ENCODE results near the gene AHDC1. TPM values are rescaled to one million over a fixed set of nuclear protein-coding genes. Genes with fewer than 3 reads are reported as not detected.
A peak's percentile ranks its signal among the peaks of the same experiment; 100 is the strongest.

The AHDC1 gene
- polyA plus RNA-seq, 3 donors from 2014 or later = 1.2 to 6.3 TPM; not detected in 1

- Mint-ChIP-seq H3K9me3 (no peaks in the 10 kb centered on the region), H3K4me3 (no peak overlapping the region), H3K36me3 (peaks cover 0 to 1% (median 0%) of the 10 kb centered on the region in 3 donors), H3K4me1 (peaks cover 18% of the 10 kb centered on the region in 2 donors), H3K27ac (no peak overlapping the region), H3K27me3 (ENCODE audit: low read depth in 3 of 3) (peaks cover 0 to 3% (median 3%) of the 10 kb centered on the region in 3 donors)
- no peak for DNase-seq
These were observed 52.0 kb downstream of the AHDC1 start for GRCh38 chr1:27551953-27552312.

- H3K9me3 Mint-ChIP-seq = no peaks in the 10 kb centered on the region
- H3K36me3 Mint-ChIP-seq = peaks cover 0 to 5% (median 0%) of the 10 kb centered on the region in 3 donors
- H3K27me3 Mint-ChIP-seq (ENCODE audit: low read depth in 3 of 3) = peaks cover 0 to 3% (median 2%) of the 10 kb centered on the region in 3 donors
- H3K4me3 Mint-ChIP-seq = no peak overlapping the region
- H3K27ac Mint-ChIP-seq = no peak overlapping the region
- H3K4me1 Mint-ChIP-seq = peaks cover 13 to 14% of the 10 kb centered on the region in 2 donors
- DNase-seq = no peak
These were observed 52.6 kb downstream of the AHDC1 start for GRCh38 chr1:27551170-27551952.

GRCh38 chr1:27550510-27551169, 53.3 kb downstream of the AHDC1 start:
- Mint-ChIP-seq H3K4me3 (no peak overlapping the region), H3K27ac (no peak overlapping the region), H3K4me1 (peaks cover 5 to 7% of the 10 kb centered on the region in 2 donors), H3K9me3 (no peaks in the 10 kb centered on the region), H3K27me3 (ENCODE audit: low read depth in 3 of 3) (no peaks in the 10 kb centered on the region), H3K36me3 (peaks cover 0 to 5% (median 0%) of the 10 kb centered on the region in 3 donors)
- DNase-seq = no peak

GRCh38 chr1:27549807-27550408, 54.0 kb downstream of the AHDC1 start:
- no peak for DNase-seq
- Mint-ChIP-seq H3K27me3 (ENCODE audit: low read depth in 3 of 3) (no peaks in the 10 kb centered on the region), H3K9me3 (no peaks in the 10 kb centered on the region), H3K4me1 (peaks cover 0 to 1% of the 10 kb centered on the region in 2 donors), H3K27ac (no peak overlapping the region), H3K4me3 (no peak overlapping the region), H3K36me3 (peaks cover 0 to 5% (median 0%) of the 10 kb centered on the region in 3 donors)

- no peak for DNase-seq
- Mint-ChIP-seq H3K27me3 (ENCODE audit: low read depth in 3 of 3) (no peaks in the 10 kb centered on the region), H3K9me3 (no peaks in the 10 kb centered on the region), H3K36me3 (peaks cover 0 to 5% (median 0%) of the 10 kb centered on the region in 3 donors), H3K4me3 (no peak overlapping the region), H3K4me1 (peaks cover 0 to 3% of the 10 kb centered on the region in 2 donors), H3K27ac (no peak overlapping the region)
These were observed 54.9 kb downstream of the AHDC1 start for GRCh38 chr1:27548858-27549719.

- DNase-seq = no peak
- Mint-ChIP-seq H3K27ac (no peak overlapping the region), H3K36me3 (peaks cover 0 to 5% (median 2%) of the 10 kb centered on the region in 3 donors), H3K27me3 (ENCODE audit: low read depth in 3 of 3) (no peaks in the 10 kb centered on the region), H3K9me3 (no peaks in the 10 kb centered on the region), H3K4me3 (no peak overlapping the region), H3K4me1 (peaks cover 0 to 3% of the 10 kb centered on the region in 2 donors)
These were observed 55.6 kb downstream of the AHDC1 start for GRCh38 chr1:27548136-27548853.

GRCh38 chr1:27547220-27548116, 56.5 kb downstream of the AHDC1 start:
- no peaks in the 10 kb centered on the region for H3K27me3 Mint-ChIP-seq (ENCODE audit: low read depth in 3 of 3)
- no peaks in the 10 kb centered on the region for H3K9me3 Mint-ChIP-seq
- H3K4me1 Mint-ChIP-seq = peaks cover 0 to 3% of the 10 kb centered on the region in 2 donors
- H3K4me3 Mint-ChIP-seq = no peak overlapping the region
- peaks cover 0 to 5% (median 4%) of the 10 kb centered on the region in 3 donors for H3K36me3 Mint-ChIP-seq
- H3K27ac Mint-ChIP-seq = peak overlapping the region in 1 of 6 donors; percentile 55
- no peak for DNase-seq

- Mint-ChIP-seq H3K36me3 (peaks cover 0 to 5% (median 4%) of the 10 kb centered on the region in 3 donors), H3K4me3 (no peak overlapping the region), H3K27ac (no peak overlapping the region), H3K4me1 (peaks cover 0 to 3% of the 10 kb centered on the region in 2 donors), H3K27me3 (ENCODE audit: low read depth in 3 of 3) (no peaks in the 10 kb centered on the region), H3K9me3 (no peaks in the 10 kb centered on the region)
- DNase-seq = no peak
These were observed 58.1 kb downstream of the AHDC1 start for GRCh38 chr1:27545876-27546275.

GRCh38 chr1:27545271-27545670, 58.7 kb downstream of the AHDC1 start:
- Mint-ChIP-seq H3K9me3 (no peaks in the 10 kb centered on the region), H3K36me3 (peaks cover 4 to 5% (median 4%) of the 10 kb centered on the region in 3 donors), H3K4me1 (peaks cover 0 to 3% of the 10 kb centered on the region in 2 donors), H3K4me3 (no peak overlapping the region), H3K27me3 (ENCODE audit: low read depth in 3 of 3) (no peaks in the 10 kb centered on the region), H3K27ac (no peak overlapping the region)
- DNase-seq = no peak

GRCh38 chr1:27544834-27545233, 59.1 kb downstream of the AHDC1 start:
- peaks cover 0 to 4% of the 10 kb centered on the region in 2 donors for H3K4me1 Mint-ChIP-seq
- peak overlapping the region in 2 of 6 donors; percentile 40 to 59 for H3K27ac Mint-ChIP-seq
- H3K36me3 Mint-ChIP-seq = peaks cover 4 to 5% (median 5%) of the 10 kb centered on the region in 3 donors
- H3K4me3 Mint-ChIP-seq = no peak overlapping the region
- H3K9me3 Mint-ChIP-seq = no peaks in the 10 kb centered on the region
- no peaks in the 10 kb centered on the region for H3K27me3 Mint-ChIP-seq (ENCODE audit: low read depth in 3 of 3)
- DNase-seq = no peak

- Mint-ChIP-seq H3K9me3 (no peaks in the 10 kb centered on the region), H3K36me3 (peaks cover 4 to 5% (median 5%) of the 10 kb centered on the region in 3 donors), H3K4me3 (no peak overlapping the region), H3K27me3 (ENCODE audit: low read depth in 3 of 3) (no peaks in the 10 kb centered on the region), H3K27ac (peak overlapping the region in 1 of 6 donors; percentile 70), H3K4me1 (peaks cover 6 to 12% of the 10 kb centered on the region in 2 donors)
- no peak for DNase-seq
These were observed 60.7 kb downstream of the AHDC1 start for GRCh38 chr1:27543284-27543683.

All from immature natural killer cell (primary cell).